Measurements from ENCODE around the gene ATP6V0A4. TPM values are rescaled to one million over a fixed set of nuclear protein-coding genes. Genes with fewer than 3 reads are reported as not detected.
"Not testable (repeated sequence)": the region's sequence is repeated elsewhere in the genome, so short reads cannot be mapped to it uniquely, and the experiment has no call there.

The ATP6V0A4 gene
- total RNA-seq, 6 donors from 2014 or later = 0.49 to 1.9 (median 1.3) TPM; not detected in 2

GRCh38 chr7:138691178-138691577 is 106.8 kb downstream of the ATP6V0A4 start:
- Histone ChIP-seq H3K27me3 (no peaks in the 10 kb centered on the region), H3K4me1 (no peaks in the 10 kb centered on the region), H3K9me3 (no peaks in the 10 kb centered on the region), H3K4me3 (no peak overlapping the region), H3K36me3 (no peaks in the 10 kb centered on the region), H3K27ac (no peak overlapping the region)
- 87 to 89% methylated on average over 5 of the region's 5 CpGs for WGBS, 2 donors
- no peak for DNase-seq
- ATAC-seq (ENCODE audit: low FRiP score in 2 of 2) = no peak
- TF ChIP-seq POLR2AphosphoS5 (IDR thresholded peaks at IDR 0.05) (no peak), POLR2A (IDR thresholded peaks at IDR 0.05) (no peak), CTCF (IDR thresholded peaks at IDR 0.05) (no peak), EP300 (IDR thresholded peaks at IDR 0.05) (no peak)

GRCh38 chr7:138690495-138690894 is 107.5 kb downstream of the ATP6V0A4 start:
- Histone ChIP-seq H3K27me3 (no peaks in the 10 kb centered on the region), H3K36me3 (no peaks in the 10 kb centered on the region), H3K4me1 (no peaks in the 10 kb centered on the region), H3K9me3 (no peaks in the 10 kb centered on the region), H3K27ac (no peak overlapping the region), H3K4me3 (no peak overlapping the region)
- no peak for DNase-seq
- WGBS, 2 donors = 42 to 95% methylated on average over 2 of the region's 2 CpGs
- ATAC-seq (ENCODE audit: low FRiP score in 2 of 2) = no peak
- TF ChIP-seq POLR2AphosphoS5 (IDR thresholded peaks at IDR 0.05) = no peak
- TF ChIP-seq EP300 (IDR thresholded peaks at IDR 0.05) = no peak
- no peak for TF ChIP-seq POLR2A (IDR thresholded peaks at IDR 0.05)
- no peak for TF ChIP-seq CTCF (IDR thresholded peaks at IDR 0.05)

GRCh38 chr7:138688037-138688436 is 110.0 kb downstream of the ATP6V0A4 start:
- not testable (repeated sequence) for DNase-seq; H3K4me1 ChIP-seq; H3K27me3 ChIP-seq; H3K4me3 ChIP-seq; H3K36me3 ChIP-seq; H3K27ac ChIP-seq; ATAC-seq (ENCODE audit: low FRiP score in 2 of 2); H3K9me3 ChIP-seq
- WGBS, 2 donors = 91% methylated on average over 6 of the region's 6 CpGs

- no peak overlapping the region for H3K4me3 ChIP-seq
- no peak for ATAC-seq (ENCODE audit: low FRiP score in 2 of 2)
- WGBS, 2 donors = 81 to 92% methylated on average over 3 of the region's 3 CpGs
Observed at GRCh38 chr7:138684340-138684739, 113.7 kb downstream of the ATP6V0A4 start.

GRCh38 chr7:138679793-138680192 is 118.2 kb downstream of the ATP6V0A4 start:
- H3K4me1 ChIP-seq = no peaks in the 10 kb centered on the region
- no peaks in the 10 kb centered on the region for H3K9me3 ChIP-seq
- H3K27me3 ChIP-seq = no peaks in the 10 kb centered on the region
- H3K36me3 ChIP-seq = no peaks in the 10 kb centered on the region
- no peak for DNase-seq
- TF ChIP-seq CTCF (IDR thresholded peaks at IDR 0.05) = no peak
- TF ChIP-seq POLR2AphosphoS5 (IDR thresholded peaks at IDR 0.05) = no peak
- TF ChIP-seq POLR2A (IDR thresholded peaks at IDR 0.05) = no peak
- TF ChIP-seq EP300 (IDR thresholded peaks at IDR 0.05) = no peak
- no peak overlapping the region for H3K27ac ChIP-seq
- no peak for ATAC-seq (ENCODE audit: low FRiP score in 2 of 2)
- 49 to 90% methylated on average over 5 of the region's 5 CpGs for WGBS, 2 donors
- H3K4me3 ChIP-seq = no peak overlapping the region

More at GRCh38 chr7:138684340-138684739, 113.7 kb downstream of the ATP6V0A4 start:
- H3K27me3 ChIP-seq = no peaks in the 10 kb centered on the region
- TF ChIP-seq POLR2A (IDR thresholded peaks at IDR 0.05) (no peak), EP300 (IDR thresholded peaks at IDR 0.05) (no peak), CTCF (IDR thresholded peaks at IDR 0.05) (no peak), POLR2AphosphoS5 (IDR thresholded peaks at IDR 0.05) (no peak)
- H3K9me3 ChIP-seq = no peaks in the 10 kb centered on the region
- H3K4me1 ChIP-seq = no peaks in the 10 kb centered on the region
- no peaks in the 10 kb centered on the region for H3K36me3 ChIP-seq
- DNase-seq = no peak
- no peak overlapping the region for H3K27ac ChIP-seq

Measured in upper lobe of left lung (tissue), 6 donors.